ENCODE results near the gene SYP. TPM values are rescaled to one million over a fixed set of nuclear protein-coding genes. Genes with fewer than 3 reads are reported as not detected.

Gene SYP
- total RNA-seq, 1 donor from 2014 or later: 1.6 TPM

DNA sequence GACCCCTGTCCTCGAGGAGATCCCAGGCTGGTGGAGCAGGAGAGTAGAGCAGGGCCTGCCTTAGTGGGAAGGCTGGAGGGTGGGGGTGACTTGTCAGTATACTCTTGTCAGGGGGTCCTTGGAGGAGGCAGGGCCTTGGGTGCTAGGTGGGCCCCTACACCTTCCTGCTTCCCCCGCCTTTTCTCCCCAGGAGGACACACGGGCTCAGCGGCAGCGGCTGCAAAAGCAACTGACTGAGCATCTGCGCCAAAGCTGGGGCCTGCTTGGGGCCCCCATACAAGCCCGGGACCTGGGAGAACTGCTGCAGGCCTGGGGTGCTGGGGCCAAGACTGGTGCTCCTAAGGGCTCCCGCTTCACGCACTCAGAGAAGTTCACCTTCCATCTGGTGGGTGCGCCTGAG, 46.5 kb upstream of the SYP start:
- Mint-ChIP-seq H3K9me3 (ENCODE audit: unreplicated experiment) (no peaks in the 10 kb centered on the region), H3K27me3 (ENCODE audit: low read depth, unreplicated experiment) (no peaks in the 10 kb centered on the region), H3K4me3 (ENCODE audit: unreplicated experiment) (no peak overlapping the region), H3K36me3 (ENCODE audit: low read depth, unreplicated experiment) (peaks cover 6% of the 10 kb centered on the region), H3K27ac (ENCODE audit: unreplicated experiment) (no peak overlapping the region), H3K4me1 (ENCODE audit: low read depth, unreplicated experiment) (no peaks in the 10 kb centered on the region)
- no peak for TF ChIP-seq CTCF (IDR thresholded peaks at IDR 0.05; ENCODE audit: insufficient read depth, low read depth, low read length)
- TF ChIP-seq EZH2 (IDR thresholded peaks at IDR 0.05; ENCODE audit: insufficient read depth, low read length): no peak
- no peak overlapping the region for H3K27ac ChIP-seq (ENCODE audit: low read depth, low read length)
- no peaks in the 10 kb centered on the region for H4K20me1 ChIP-seq (ENCODE audit: insufficient read depth, low read length)
- H3K4me1 ChIP-seq (ENCODE audit: insufficient read depth, low read length): no peaks in the 10 kb centered on the region
- H3K79me2 ChIP-seq (ENCODE audit: insufficient read depth, low read length): no peaks in the 10 kb centered on the region
- H3K4me2 ChIP-seq (ENCODE audit: low read length): no peak overlapping the region
- no peak overlapping the region for H3K9ac ChIP-seq (ENCODE audit: low read length)
- no peak for DNase-seq (ENCODE audit: low read depth)
- H3K9me3 ChIP-seq (ENCODE audit: insufficient read depth, low read depth, low read length): no peaks in the 10 kb centered on the region
- H2AFZ ChIP-seq (ENCODE audit: low read depth, low read length): no peak overlapping the region
- H3K36me3 ChIP-seq (ENCODE audit: insufficient read depth, low read length): no peaks in the 10 kb centered on the region
- no peak for FAIRE-seq
- H3K27me3 ChIP-seq (ENCODE audit: insufficient read depth, low read length): no peaks in the 10 kb centered on the region
- H3K4me3 ChIP-seq (ENCODE audit: insufficient read depth, low read depth, low read length): no peak overlapping the region

DNA sequence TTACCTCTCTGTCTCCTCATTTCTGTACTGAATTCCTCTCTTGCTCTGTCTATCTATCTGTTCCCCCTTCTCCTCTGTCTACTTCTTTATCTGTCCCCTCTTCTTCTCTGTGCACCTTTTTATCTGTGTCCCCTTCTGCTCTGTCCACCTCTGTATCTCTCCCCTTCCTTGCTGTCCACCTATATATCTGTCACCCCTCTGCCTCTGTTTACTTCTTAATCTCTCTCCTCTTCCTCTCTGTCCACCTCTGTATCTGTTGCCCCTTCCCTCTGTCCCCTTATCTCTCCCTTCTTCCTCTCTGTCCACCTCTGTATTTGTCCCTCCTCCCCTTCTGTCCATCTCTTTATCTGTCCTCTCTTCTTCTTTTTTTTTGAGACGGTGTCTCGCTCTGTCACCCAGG, 44.2 kb upstream of the SYP start:
- Histone ChIP-seq H3K27me3 (ENCODE audit: insufficient read depth, low read length) (no peaks in the 10 kb centered on the region), H3K79me2 (ENCODE audit: insufficient read depth, low read length) (no peaks in the 10 kb centered on the region), H3K4me2 (ENCODE audit: low read length) (no peak overlapping the region), H4K20me1 (ENCODE audit: insufficient read depth, low read length) (no peaks in the 10 kb centered on the region), H3K36me3 (ENCODE audit: insufficient read depth, low read length) (no peaks in the 10 kb centered on the region), H2AFZ (ENCODE audit: low read depth, low read length) (no peak overlapping the region), H3K27ac (ENCODE audit: low read depth, low read length) (no peak overlapping the region), H3K4me3 (ENCODE audit: insufficient read depth, low read depth, low read length) (no peak overlapping the region), H3K9ac (ENCODE audit: low read length) (no peak overlapping the region), H3K9me3 (ENCODE audit: insufficient read depth, low read depth, low read length) (no peaks in the 10 kb centered on the region), H3K4me1 (ENCODE audit: insufficient read depth, low read length) (no peaks in the 10 kb centered on the region)
- FAIRE-seq (no peak), DNase-seq (ENCODE audit: low read depth) (no peak)
- Mint-ChIP-seq H3K27ac (ENCODE audit: unreplicated experiment) (no peak overlapping the region), H3K27me3 (ENCODE audit: low read depth, unreplicated experiment) (no peaks in the 10 kb centered on the region), H3K4me1 (ENCODE audit: low read depth, unreplicated experiment) (no peaks in the 10 kb centered on the region), H3K36me3 (ENCODE audit: low read depth, unreplicated experiment) (no peaks in the 10 kb centered on the region), H3K4me3 (ENCODE audit: unreplicated experiment) (no peak overlapping the region), H3K9me3 (ENCODE audit: unreplicated experiment) (no peaks in the 10 kb centered on the region)
- no peak for TF ChIP-seq CTCF (IDR thresholded peaks at IDR 0.05; ENCODE audit: insufficient read depth, low read depth, low read length)
- TF ChIP-seq EZH2 (IDR thresholded peaks at IDR 0.05; ENCODE audit: insufficient read depth, low read length): no peak

DNA sequence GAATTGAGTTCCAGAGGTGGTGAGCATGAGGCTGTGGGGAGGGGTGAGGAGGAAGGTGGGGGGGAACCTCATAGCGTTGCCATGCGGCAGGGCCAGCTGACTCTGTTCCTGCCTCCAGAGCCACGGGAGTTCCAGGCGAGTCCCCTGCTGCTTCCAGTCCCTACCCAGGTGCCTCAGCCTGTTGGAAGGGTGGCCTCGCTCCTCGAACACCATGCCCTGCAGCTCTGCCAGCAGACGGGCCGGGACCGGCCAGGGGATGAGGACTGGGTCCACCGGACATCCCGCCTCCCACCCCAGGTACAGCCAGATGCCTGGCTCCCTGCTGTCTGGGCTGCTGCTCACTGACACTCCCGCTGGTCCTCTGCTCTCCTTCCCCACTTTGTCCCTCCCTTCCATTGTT, 43.2 kb upstream of the SYP start:
- Histone ChIP-seq H4K20me1 (ENCODE audit: insufficient read depth, low read length) (no peaks in the 10 kb centered on the region), H2AFZ (ENCODE audit: low read depth, low read length) (no peak overlapping the region), H3K79me2 (ENCODE audit: insufficient read depth, low read length) (no peaks in the 10 kb centered on the region), H3K9ac (ENCODE audit: low read length) (no peak overlapping the region), H3K27me3 (ENCODE audit: insufficient read depth, low read length) (no peaks in the 10 kb centered on the region), H3K36me3 (ENCODE audit: insufficient read depth, low read length) (no peaks in the 10 kb centered on the region), H3K4me3 (ENCODE audit: insufficient read depth, low read depth, low read length) (no peak overlapping the region), H3K27ac (ENCODE audit: low read depth, low read length) (no peak overlapping the region), H3K9me3 (ENCODE audit: insufficient read depth, low read depth, low read length) (no peaks in the 10 kb centered on the region), H3K4me2 (ENCODE audit: low read length) (no peak overlapping the region), H3K4me1 (ENCODE audit: insufficient read depth, low read length) (no peaks in the 10 kb centered on the region)
- Mint-ChIP-seq H3K4me1 (ENCODE audit: low read depth, unreplicated experiment) (no peaks in the 10 kb centered on the region), H3K27me3 (ENCODE audit: low read depth, unreplicated experiment) (no peaks in the 10 kb centered on the region), H3K9me3 (ENCODE audit: unreplicated experiment) (no peaks in the 10 kb centered on the region), H3K27ac (ENCODE audit: unreplicated experiment) (no peak overlapping the region), H3K36me3 (ENCODE audit: low read depth, unreplicated experiment) (no peaks in the 10 kb centered on the region), H3K4me3 (ENCODE audit: unreplicated experiment) (no peak overlapping the region)
- DNase-seq (ENCODE audit: low read depth) (no peak), FAIRE-seq (no peak)
- TF ChIP-seq CTCF (IDR thresholded peaks at IDR 0.05; ENCODE audit: insufficient read depth, low read depth, low read length) (no peak), EZH2 (IDR thresholded peaks at IDR 0.05; ENCODE audit: insufficient read depth, low read length) (no peak)
